ENCODE data around the gene C11orf21. TPM values are rescaled to one million over a fixed set of nuclear protein-coding genes. Genes with fewer than 3 reads are reported as not detected.
A peak's percentile ranks its signal among the peaks of the same experiment; 100 is the strongest.

C11orf21 gene
- total and polyA plus RNA-seq, 9 of the 15 experiments (the other 6 are each of a cell fraction or from before 2014, with no cell fraction given), result 0.10 to 2.6 (median 2.0) TPM

GRCh38 chr11:2269601-2270321, 32.0 kb downstream of the C11orf21 start:
- Histone ChIP-seq H3K27ac (ENCODE audit: extremely low read depth, low read depth, low read length) (no peak overlapping the region), H3K27me3 (ENCODE audit: control insufficient read depth in 2 of 2, insufficient read depth in 2 of 2, low read length in 2 of 2) (peaks cover 1 to 80% of the 10 kb centered on the region in 2 experiments; a peak in 3 of 5 replicates), H3K36me3 (ENCODE audit: control insufficient read depth, insufficient read depth, low read length) (no peaks in the 10 kb centered on the region), H3K9me1 (ENCODE audit: control insufficient read depth, insufficient read depth, low read length) (no peaks in the 10 kb centered on the region), H2AFZ (ENCODE audit: low read depth, low read length) (peak overlapping the region; percentile 68), H3K4me1 (replicated peaks in 1 of 2; ENCODE audit: control insufficient read depth in 2 of 2, insufficient read depth in 2 of 2, low read length in 2 of 2) (peaks cover 8 to 50% of the 10 kb centered on the region in 2 experiments; a peak in 4 of 5 replicates), H3K4me2 (ENCODE audit: insufficient read depth, low read length) (peak overlapping the region; percentile 49), H3K9ac (ENCODE audit: insufficient read depth in 1 of 2, low read depth in 2 of 2, low read length in 2 of 2) (peak overlapping the region in 1 of 2 experiments; percentile 64; a peak in 1 of 4 replicates), H3K79me2 (ENCODE audit: control insufficient read depth, insufficient read depth, low read length) (no peaks in the 10 kb centered on the region), H3K9me3 (replicated peaks; ENCODE audit: control insufficient read depth, insufficient read depth, low read depth, low read length) (no peaks in the 10 kb centered on the region), H4K20me1 (replicated peaks; ENCODE audit: control insufficient read depth, insufficient read depth, low read length) (peaks cover 6% of the 10 kb centered on the region; the same call in 1 of the 2 replicates), H3K4me3 (peak overlapping the region; percentile 38)
- POLR2A ChIA-PET, result interaction anchor here (0.7 kb wide), 1 partner anchor 18 kb away, joined by 3 read pairs; no protein-coding TSS in a partner anchor
- in situ Hi-C loops (cut with MboI), result no loop called here
- FAIRE-seq (no peak), ATAC-seq (peak; percentile 75), DNase-seq (ENCODE audit: extremely low read depth in 1 of 4, low spot score in 3 of 4) (peak; percentile 43 to 67 (median 58))
- intact Hi-C loops (cut with micrococcal nuclease), result no loop called here
- no TSS peak for BruUV-seq (replicated peaks)
- CTCF ChIA-PET (ENCODE audit: low intra/inter-chr PET ratio), result no interaction called here
- 21% methylated on average over 62 of the region's 104 CpGs for WGBS (ENCODE audit: insufficient coverage, low coverage, missing lambda C conversion rate)
- no peak for TF ChIP-seq ZBTB8A (IDR thresholded peaks at IDR 0.05; ENCODE audit: partially characterized antibody)
- TF ChIP-seq SMC3 (conservative IDR thresholded peaks at IDR 0.05; ENCODE audit: insufficient read depth, low read depth, low read length), result no peak
- no peak for TF ChIP-seq SMAD3 (CRISPR knock-in tag; conservative IDR thresholded peaks at IDR 0.05)
- 0 out of 2 replicates have a peak, but pooled peaks have one; percentile 17 for TF ChIP-seq MYC (IDR thresholded peaks at IDR 0.05; ENCODE audit: low read depth, low read length)
- no peak for TF ChIP-seq MYC (CRISPR knock-in tag; IDR thresholded peaks at IDR 0.05; ENCODE audit: borderline replicate concordance, low read depth)
- no peak for TF ChIP-seq SRSF7 (optimal IDR thresholded peaks at IDR 0.05; ENCODE audit: low read depth, low read length)
- TF ChIP-seq HDAC6 (IDR thresholded peaks at IDR 0.05; ENCODE audit: low read depth, low read length), result peak; percentile 97
- TF ChIP-seq E2F6 (IDR thresholded peaks at IDR 0.05; ENCODE audit: borderline replicate concordance in 1 of 2, extremely low read depth in 1 of 2, insufficient read depth in 1 of 2, insufficient read length in 1 of 2, low read depth in 1 of 2, low read length in 1 of 2, poor library complexity in 1 of 2, severe bottlenecking in 1 of 2), result peak; percentile 94 to 99
- peak; percentile 98 for TF ChIP-seq BHLHE40 (IDR thresholded peaks at IDR 0.05; ENCODE audit: low read length)
- 0 out of 2 replicates have a peak, but pooled peaks have one; percentile 7 for TF ChIP-seq GABPA (tag; conservative IDR thresholded peaks at IDR 0.05; ENCODE audit: low read depth)
- TF ChIP-seq, protein P1, sequence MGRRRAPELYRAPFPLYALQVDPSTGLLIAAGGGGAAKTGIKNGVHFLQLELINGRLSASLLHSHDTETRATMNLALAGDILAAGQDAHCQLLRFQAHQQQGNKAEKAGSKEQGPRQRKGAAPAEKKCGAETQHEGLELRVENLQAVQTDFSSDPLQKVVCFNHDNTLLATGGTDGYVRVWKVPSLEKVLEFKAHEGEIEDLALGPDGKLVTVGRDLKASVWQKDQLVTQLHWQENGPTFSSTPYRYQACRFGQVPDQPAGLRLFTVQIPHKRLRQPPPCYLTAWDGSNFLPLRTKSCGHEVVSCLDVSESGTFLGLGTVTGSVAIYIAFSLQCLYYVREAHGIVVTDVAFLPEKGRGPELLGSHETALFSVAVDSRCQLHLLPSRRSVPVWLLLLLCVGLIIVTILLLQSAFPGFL (CRISPR knock-in tag; IDR thresholded peaks at IDR 0.05), result no peak
- 0 out of 2 replicates have a peak, but pooled peaks have one; percentile 20 for TF ChIP-seq IRF2 (CRISPR knock-in tag; IDR thresholded peaks at IDR 0.05)
- peak; percentile 87 for TF ChIP-seq ZBTB1 (CRISPR knock-in tag; IDR thresholded peaks at IDR 0.05; ENCODE audit: borderline replicate concordance, low read depth)
- peak; percentile 77 for TF ChIP-seq USF1 (CRISPR knock-in tag; IDR thresholded peaks at IDR 0.05)
- TF ChIP-seq ARNT (IDR thresholded peaks at IDR 0.05), result no peak
- TF ChIP-seq, protein P2, sequence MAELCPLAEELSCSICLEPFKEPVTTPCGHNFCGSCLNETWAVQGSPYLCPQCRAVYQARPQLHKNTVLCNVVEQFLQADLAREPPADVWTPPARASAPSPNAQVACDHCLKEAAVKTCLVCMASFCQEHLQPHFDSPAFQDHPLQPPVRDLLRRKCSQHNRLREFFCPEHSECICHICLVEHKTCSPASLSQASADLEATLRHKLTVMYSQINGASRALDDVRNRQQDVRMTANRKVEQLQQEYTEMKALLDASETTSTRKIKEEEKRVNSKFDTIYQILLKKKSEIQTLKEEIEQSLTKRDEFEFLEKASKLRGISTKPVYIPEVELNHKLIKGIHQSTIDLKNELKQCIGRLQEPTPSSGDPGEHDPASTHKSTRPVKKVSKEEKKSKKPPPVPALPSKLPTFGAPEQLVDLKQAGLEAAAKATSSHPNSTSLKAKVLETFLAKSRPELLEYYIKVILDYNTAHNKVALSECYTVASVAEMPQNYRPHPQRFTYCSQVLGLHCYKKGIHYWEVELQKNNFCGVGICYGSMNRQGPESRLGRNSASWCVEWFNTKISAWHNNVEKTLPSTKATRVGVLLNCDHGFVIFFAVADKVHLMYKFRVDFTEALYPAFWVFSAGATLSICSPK (IDR thresholded peaks at IDR 0.05; ENCODE audit: borderline replicate concordance), result no peak
- no peak for TF ChIP-seq CHD2 (IDR thresholded peaks at IDR 0.05; ENCODE audit: low read depth, low read length)

Data from K562 (cell line).